Measurements from ENCODE around the gene PPP4R1. TPM values are rescaled to one million over a fixed set of nuclear protein-coding genes. Genes with fewer than 3 reads are reported as not detected.
"Not testable (repeated sequence)": the region's sequence is repeated elsewhere in the genome, so short reads cannot be mapped to it uniquely, and the experiment has no call there.

Gene PPP4R1
- total RNA-seq, 1 donor from 2014 or later: 115 TPM

- Mint-ChIP-seq H3K27ac (peak overlapping the region; percentile 93), H3K9me3 (peaks cover under 1% of the 10 kb centered on the region)
These were observed 33.4 kb upstream of the PPP4R1 start for GRCh38 chr18:9647496-9648323.

GRCh38 chr18:9643549-9643948 lies 29.2 kb upstream of the PPP4R1 start:
- Mint-ChIP-seq H3K4me1 (peaks cover 27% of the 10 kb centered on the region), H3K9me3 (no peaks in the 10 kb centered on the region), H3K27me3 (ENCODE audit: low read depth) (no peaks in the 10 kb centered on the region), H3K4me3 (no peak overlapping the region), H3K36me3 (no peaks in the 10 kb centered on the region), H3K27ac (peak overlapping the region; percentile 99)
- no peak for TF ChIP-seq CTCF (IDR thresholded peaks at IDR 0.05; ENCODE audit: unreplicated experiment)
- peak in 1 of 2 experiments; percentile 47 for DNase-seq (ENCODE audit: low spot score in 2 of 2, unreplicated experiment in 2 of 2)

More at GRCh38 chr18:9647496-9648323, 33.4 kb upstream of the PPP4R1 start:
- no peak for TF ChIP-seq CTCF (IDR thresholded peaks at IDR 0.05; ENCODE audit: unreplicated experiment)
- Mint-ChIP-seq H3K36me3 (no peaks in the 10 kb centered on the region), H3K27me3 (ENCODE audit: low read depth) (no peaks in the 10 kb centered on the region), H3K4me1 (peaks cover 34% of the 10 kb centered on the region), H3K4me3 (no peak overlapping the region)
- DNase-seq (ENCODE audit: low spot score in 2 of 2, unreplicated experiment in 2 of 2): no peak

GRCh38 chr18:9642799-9643462 lies 28.6 kb upstream of the PPP4R1 start:
- H3K27ac Mint-ChIP-seq: peak overlapping the region; percentile 99
- no peak for DNase-seq (ENCODE audit: low spot score in 2 of 2, unreplicated experiment in 2 of 2)
- TF ChIP-seq CTCF (IDR thresholded peaks at IDR 0.05; ENCODE audit: unreplicated experiment): no peak
- peaks cover 25% of the 10 kb centered on the region for H3K4me1 Mint-ChIP-seq
- no peaks in the 10 kb centered on the region for H3K36me3 Mint-ChIP-seq
- H3K9me3 Mint-ChIP-seq: no peaks in the 10 kb centered on the region
- no peak overlapping the region for H3K4me3 Mint-ChIP-seq
- no peaks in the 10 kb centered on the region for H3K27me3 Mint-ChIP-seq (ENCODE audit: low read depth)

- H3K9me3 Mint-ChIP-seq; H3K27me3 Mint-ChIP-seq (ENCODE audit: low read depth); H3K36me3 Mint-ChIP-seq; H3K4me3 Mint-ChIP-seq; H3K27ac Mint-ChIP-seq; DNase-seq (ENCODE audit: low spot score in 2 of 2, unreplicated experiment in 2 of 2): not testable (repeated sequence)
- peaks cover 17% of the 10 kb centered on the region for H3K4me1 Mint-ChIP-seq
These were observed 26.7 kb upstream of the PPP4R1 start for GRCh38 chr18:9641081-9641480.

- Mint-ChIP-seq H3K27me3 (ENCODE audit: low read depth) (no peaks in the 10 kb centered on the region), H3K4me3 (no peak overlapping the region), H3K4me1 (peaks cover 13% of the 10 kb centered on the region), H3K9me3 (peaks cover 14% of the 10 kb centered on the region), H3K27ac (no peak overlapping the region), H3K36me3 (no peaks in the 10 kb centered on the region)
- DNase-seq (ENCODE audit: low spot score in 2 of 2, unreplicated experiment in 2 of 2): no peak
- TF ChIP-seq CTCF (IDR thresholded peaks at IDR 0.05; ENCODE audit: unreplicated experiment): no peak
These were observed 24.5 kb upstream of the PPP4R1 start for GRCh38 chr18:9638886-9639285.

All from mesothelial cell of epicardium (in vitro differentiated cells).